Measurements from ENCODE around the gene LKAAEAR1.
A peak's percentile ranks its signal among the peaks of the same experiment; 100 is the strongest.

Gene LKAAEAR1

DNA sequence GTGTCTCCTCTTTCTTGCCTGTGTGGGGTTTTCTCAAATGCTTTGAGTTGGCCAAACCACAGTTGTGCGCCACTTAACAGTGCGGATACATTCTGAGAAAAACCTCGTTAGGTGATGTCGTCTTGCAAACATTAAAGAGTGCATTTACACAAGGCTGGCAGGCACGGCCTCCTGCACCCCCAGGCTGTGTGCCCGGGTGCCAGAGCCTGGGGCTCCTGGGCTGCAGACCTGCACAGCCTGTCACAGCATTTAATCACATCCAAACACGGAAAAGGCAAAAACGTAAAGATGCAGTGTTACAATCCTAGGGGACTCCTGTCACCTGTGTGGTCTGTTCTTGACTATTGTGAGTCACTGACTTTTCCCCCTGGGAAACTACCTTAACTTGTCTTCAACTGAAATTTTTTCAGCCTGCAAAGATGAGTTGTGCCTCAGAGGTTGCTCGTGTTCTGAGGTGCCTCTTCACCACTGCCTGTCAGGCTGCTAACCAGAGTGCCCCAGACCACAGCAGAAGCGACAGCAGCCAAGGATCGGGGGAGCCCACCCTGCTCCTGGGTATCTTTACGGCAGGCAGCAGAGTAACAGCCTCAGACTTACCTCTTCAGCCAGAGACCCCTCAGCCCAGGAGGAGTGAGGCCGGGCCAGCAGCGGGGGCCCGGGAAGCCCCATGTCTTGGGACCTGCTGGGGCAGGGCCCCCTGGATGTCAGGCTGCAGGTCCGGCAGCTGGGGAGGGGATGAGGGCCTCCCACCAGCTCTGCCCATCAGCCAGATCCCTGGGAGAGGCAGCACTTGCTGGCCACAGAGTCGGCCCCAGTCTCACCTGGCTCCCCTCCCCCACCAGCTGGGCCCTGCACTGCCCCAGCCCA, 48.9 kb downstream of the LKAAEAR1 start:
- DNase-seq, result peak; percentile 72 to 73

DNA sequence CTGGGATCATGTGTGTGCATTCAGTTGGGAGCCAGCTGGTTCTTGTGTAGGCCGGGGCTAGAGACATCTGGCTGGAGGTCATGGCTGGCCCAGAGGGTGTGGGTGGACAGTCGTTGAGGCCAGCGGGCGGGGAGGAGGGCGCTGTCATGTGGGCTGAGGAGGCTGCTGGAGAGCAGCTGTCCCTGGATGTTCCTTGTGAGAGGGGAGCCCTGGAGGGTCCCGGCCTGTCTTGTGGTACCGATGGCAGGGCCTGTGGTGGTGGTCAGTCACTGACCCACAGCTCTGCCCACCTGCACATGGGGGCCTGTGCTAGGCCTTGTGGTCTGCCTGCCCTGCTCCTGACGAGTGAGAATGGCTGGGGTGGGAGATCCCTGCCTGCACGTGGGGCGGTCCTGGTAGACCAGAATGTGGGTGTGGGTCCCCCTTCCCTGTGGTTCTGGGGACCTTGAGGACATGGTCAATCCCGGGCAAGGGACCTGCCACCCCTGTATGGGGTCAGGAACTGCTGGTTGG, 50.2 kb downstream of the LKAAEAR1 start:
- DNase-seq, result no peak
